GM19023 (cell line): ENCODE data around the gene GJB4.
"Not testable (repeated sequence)": the region's sequence is repeated elsewhere in the genome, so short reads cannot be mapped to it uniquely, and the experiment has no call there.

Source experiments
- ATAC-seq: cut with Tn5 transposase; IDR thresholded peaks from one replicate; pipeline ENCODE4 v1.9.1; 2021; ENCODE audit warnings: mild to moderate bottlenecking, moderate library complexity; ENCODE audit not compliant: unreplicated experiment

GJB4 gene

GRCh38 chr1:34759503-34760357 is at the start of gene GJB4:
TSS of gene GJB4 (plus strand) at chr1:34759740. CDS start at chr1:34761255, 1,515 bp downstream.
- ATAC-seq, result no peak

GRCh38 chr1:34710812-34711211 is 48.7 kb upstream of the GJB4 start:
- ATAC-seq, result no peak

DNA sequence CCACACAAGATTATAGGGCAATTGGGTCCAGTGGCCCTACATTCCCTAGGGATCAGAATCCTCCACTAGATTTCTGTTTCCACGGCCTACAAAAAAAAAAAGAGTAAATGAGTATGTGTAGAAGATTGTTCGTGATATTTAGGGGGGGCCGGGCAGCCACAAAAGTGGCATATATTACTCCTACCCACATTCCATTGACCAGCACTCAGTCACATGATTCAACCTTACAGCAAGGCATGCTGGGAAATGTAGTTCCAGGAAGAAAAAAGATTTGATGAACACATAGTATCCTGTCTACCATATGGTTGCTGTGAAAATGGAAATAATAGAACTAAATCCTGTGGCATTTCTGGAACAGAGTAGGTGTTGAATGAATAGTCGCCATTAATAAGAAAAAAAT is 48.1 kb upstream of the GJB4 start:
- no peak for ATAC-seq

DNA sequence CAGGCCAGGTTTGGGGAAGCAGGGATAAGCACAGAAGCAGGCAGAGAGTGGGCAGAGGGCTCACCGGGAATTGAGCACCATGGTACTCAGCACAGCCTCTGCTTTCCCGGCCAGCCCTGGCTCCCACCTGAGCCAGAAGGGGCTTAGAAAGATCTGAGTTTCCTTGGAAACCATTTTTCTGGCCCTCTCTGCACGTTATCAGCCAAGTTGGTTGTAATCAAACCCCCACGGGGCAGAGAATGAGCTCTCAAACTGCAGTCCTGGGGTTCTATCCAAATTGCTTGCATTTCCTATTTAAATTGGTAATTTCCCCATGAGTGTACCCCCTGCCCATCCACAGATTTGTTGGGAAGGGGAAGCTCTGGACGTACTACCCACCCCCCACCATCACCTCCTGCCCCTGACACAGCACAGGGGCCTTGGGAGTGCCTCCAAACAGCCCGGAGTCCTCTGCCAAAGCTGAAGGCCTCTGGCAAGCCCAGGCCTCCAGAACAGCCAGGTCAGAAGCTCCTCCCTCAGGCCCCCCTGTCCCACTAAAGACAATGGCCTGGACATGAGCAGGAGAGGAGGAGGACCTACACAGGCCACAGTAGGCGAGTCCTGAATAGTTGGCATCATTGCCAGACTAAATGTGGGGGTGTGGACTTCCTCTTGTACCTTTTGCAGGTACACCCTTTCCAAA is 47.4 kb upstream of the GJB4 start:
- no peak for ATAC-seq

DNA sequence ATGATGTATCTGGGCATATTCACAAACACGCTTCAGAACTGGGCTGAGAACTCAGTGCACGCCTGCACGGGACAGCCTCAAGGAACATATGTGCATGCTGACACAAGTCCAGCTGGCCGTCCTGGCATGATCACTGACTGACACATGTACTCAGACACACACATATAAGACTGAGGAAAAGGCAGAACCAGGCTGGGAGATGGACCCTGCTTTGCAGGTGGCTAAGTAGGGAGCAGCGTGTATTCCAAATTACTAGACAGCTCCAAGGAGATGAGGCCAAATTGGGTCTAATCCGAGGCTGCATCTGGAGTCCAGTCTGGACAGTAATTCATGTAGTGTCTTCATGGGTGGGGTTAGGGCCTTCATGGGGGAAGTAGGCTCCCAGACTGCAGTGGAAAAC is 46.1 kb upstream of the GJB4 start:
- no peak for ATAC-seq

- ATAC-seq, result no peak
Measured at GRCh38 chr1:34714386-34714785, 45.2 kb upstream of the GJB4 start.

- no peak for ATAC-seq
Measured at GRCh38 chr1:34715139-34715538, 44.4 kb upstream of the GJB4 start.

DNA sequence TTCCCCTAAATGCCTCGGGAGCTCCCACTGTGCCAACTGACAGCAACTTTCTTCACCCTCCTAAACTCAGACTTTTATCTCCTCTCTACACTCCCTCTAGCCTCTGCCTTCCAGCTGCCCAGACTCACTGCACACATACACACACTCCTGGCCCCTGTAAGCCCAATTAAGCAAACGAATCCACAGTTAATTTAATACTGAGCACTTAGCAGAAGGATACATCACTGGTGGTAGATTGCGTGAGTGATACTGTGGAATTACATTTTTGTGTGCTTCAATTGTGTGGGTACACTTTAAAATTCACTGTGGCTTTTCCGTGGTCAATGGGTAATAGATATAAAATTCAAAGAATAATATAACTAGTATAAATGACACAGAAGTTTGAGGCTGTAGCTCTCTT is 38.3 kb upstream of the GJB4 start:
- no peak for ATAC-seq

- no peak for ATAC-seq
Measured at GRCh38 chr1:34721646-34722355, 37.7 kb upstream of the GJB4 start.

DNA sequence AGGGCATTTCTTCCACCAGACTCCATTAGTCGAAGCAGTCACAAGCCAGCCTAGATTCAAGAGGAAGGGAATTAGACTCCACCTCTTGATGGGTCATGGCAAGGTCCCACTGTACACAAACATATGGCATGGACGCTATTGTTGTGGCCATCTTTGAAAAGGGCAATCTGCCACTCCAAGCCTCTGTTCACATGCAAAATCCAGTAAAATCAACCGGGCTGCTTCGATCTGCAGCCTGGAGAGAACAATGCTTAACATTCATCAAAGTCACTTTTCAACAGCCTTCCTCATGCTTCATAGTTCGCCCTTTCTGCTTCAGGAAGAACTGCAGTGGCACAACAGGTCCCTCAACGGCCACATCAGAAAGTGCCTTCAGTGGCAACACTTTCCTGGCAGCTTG is 32.7 kb upstream of the GJB4 start:
- no peak for ATAC-seq

DNA sequence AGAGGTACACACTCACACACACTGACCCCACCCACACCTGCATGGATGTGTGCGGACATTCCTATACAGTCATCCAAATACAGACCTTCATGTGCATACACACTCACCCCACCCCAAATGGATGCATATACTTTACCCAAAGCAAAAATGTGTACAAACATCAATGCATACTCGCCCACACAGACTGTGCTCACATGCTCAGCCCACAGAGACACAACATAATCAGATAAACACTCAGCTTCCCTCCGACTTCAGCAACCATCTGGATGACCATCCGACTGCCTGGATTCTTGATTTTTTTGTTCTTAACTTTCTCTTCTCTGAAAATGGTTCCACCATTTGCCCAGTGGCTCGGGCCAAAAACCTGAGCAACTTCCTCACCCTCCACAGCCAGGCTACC is 29.1 kb upstream of the GJB4 start:
- no peak for ATAC-seq

GRCh38 chr1:34732831-34733230 is 26.7 kb upstream of the GJB4 start:
- ATAC-seq, result not testable (repeated sequence)

GRCh38 chr1:34736692-34737091 is 22.8 kb upstream of the GJB4 start:
- ATAC-seq, result no peak

GRCh38 chr1:34737236-34737635 is 22.3 kb upstream of the GJB4 start:
- ATAC-seq, result not testable (repeated sequence)

DNA sequence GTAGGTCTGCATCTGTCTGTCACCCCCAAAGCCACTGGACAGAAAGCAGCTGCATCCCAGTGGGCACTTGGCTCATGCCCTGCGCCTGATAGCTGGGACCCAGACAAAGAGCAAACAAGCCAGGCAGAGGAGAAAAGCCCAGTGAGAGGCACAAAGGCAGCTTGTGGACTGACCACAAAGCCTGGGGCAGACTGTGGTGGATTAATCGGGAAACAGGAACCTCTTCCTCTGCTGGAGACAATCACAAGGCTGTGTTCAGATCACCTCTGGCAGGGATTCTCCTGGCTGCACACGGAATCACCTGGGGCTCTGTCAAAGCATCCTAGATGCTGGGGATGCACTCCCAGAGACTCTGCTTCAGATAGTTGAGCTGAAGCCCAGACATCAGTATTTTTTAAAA is 19.9 kb upstream of the GJB4 start:
- ATAC-seq, result no peak

DNA sequence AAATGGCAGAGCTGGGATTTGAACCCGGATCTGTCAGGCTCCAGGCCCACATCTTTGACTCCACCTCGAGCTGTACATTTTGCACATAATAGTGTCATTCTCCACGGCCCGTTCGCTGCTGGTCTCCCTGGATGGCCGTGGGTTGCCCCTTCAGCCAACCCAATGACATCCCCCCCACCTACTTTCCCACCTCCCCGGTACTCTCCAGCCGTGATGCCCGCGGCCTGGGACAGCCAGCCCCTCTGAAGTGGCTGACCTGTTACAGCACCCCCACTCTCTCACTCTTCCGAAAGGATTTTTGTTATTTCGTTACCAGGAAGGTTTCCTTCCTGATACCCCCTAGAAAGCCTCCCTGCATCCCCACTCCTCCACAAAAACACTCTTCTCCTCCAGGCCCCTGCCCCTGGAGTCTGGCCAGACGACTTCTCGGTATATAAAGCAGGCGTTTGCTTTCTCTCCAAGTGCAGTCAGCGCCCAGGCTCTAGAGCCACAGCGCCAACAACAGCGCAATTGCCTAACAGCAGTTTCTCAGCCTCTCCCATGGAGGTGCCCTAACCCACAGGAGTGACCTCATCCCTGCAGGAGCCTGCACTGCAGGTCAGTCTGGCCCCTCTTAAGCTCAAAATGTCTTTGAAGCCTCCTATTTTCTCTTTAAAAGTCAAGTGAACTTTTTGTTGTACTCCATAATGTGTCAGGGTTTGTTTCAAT is 19.2 kb upstream of the GJB4 start:
- ATAC-seq, result no peak

- no peak for ATAC-seq
Measured at GRCh38 chr1:34742667-34743270, 16.8 kb upstream of the GJB4 start.

DNA sequence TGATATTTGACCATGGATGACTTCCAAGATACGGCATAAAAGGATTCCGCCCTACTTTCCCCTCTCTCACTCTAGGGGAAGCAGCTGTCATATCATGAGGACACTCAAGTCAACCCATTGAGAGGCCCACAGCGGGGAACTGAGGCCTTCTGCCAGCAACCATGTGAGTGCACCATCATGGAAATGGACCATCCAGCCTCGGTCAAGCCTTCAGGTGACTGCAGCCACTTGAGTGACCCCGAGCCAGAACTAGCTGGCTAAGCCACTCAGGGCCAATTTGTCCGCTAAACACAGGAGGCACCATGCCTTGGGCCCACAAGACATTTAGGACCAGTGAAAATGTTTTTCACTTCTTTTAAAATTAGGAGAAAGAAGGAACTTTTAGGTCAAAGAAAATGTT is 15.8 kb upstream of the GJB4 start:
- no peak for ATAC-seq

GRCh38 chr1:34744851-34745250 is 14.7 kb upstream of the GJB4 start:
- no peak for ATAC-seq

DNA sequence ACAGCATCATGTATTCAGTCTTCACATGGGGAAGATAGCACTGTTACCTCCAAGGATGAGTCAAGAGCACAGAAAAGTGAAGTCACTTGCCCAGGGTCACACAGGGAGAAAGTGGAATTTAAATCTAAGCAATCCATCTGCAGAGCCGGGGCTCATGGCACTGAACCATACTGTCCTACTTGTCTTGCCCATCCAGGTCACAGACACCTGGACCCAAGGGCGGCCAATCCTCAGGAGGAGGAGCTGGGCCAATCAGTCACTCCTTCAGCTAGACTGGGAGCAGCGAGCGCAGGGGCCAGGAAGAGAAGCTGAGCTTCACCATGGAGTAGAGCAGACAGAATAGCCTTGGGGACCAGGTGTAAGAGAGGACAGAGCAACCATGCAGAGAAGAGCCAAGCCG is 13.9 kb upstream of the GJB4 start:
- no peak for ATAC-seq

- no peak for ATAC-seq
Measured at GRCh38 chr1:34746101-34746500, 13.4 kb upstream of the GJB4 start.
